ENCODE measurements around the gene G3BP1. TPM values are rescaled to one million over a fixed set of nuclear protein-coding genes. Genes with fewer than 3 reads are reported as not detected.

The G3BP1 gene
- total RNA-seq, 1 donor from 2014 or later, result 118 TPM

DNA sequence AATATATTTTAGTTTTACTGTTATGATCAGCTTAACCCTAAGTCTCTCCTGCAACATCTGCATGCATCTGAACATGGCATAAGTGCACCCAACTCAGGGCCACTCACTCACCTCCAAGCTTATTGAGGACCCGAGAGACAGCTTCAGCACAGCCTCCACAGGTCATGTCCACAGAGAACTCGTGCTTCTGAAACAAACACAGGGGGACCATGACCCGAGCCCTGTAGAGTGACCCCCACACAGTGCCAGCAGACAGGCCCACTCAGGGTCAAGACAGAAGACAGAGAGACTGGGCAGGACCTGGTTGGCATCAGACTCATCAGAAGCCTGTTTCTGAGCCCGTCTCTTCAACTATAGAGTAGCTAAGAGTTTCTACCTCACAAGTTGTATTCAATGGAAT is 20.2 kb upstream of the G3BP1 start:
- H3K4me3 ChIP-seq (ENCODE audit: low read depth, low read length), result no peak overlapping the region

DNA sequence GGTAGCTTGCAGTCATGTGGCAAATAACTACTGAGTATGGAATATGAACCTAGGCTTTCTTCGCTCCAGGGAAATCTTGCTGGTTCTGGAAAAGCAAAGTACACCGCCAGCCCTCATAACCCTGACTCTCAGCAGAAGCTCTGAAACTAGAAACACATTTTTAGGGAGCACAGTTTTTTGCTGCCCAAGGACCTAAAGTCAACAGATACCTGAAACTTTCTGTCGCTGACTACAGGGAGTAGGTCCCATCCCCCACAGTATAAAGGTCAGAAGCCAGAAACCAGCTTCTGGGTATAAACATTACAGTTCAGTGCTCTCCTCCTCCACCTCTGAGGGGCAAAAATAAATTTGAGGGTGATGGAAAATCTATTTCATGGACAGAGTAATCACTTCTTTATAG is 16.4 kb upstream of the G3BP1 start:
- TF ChIP-seq, protein P1, sequence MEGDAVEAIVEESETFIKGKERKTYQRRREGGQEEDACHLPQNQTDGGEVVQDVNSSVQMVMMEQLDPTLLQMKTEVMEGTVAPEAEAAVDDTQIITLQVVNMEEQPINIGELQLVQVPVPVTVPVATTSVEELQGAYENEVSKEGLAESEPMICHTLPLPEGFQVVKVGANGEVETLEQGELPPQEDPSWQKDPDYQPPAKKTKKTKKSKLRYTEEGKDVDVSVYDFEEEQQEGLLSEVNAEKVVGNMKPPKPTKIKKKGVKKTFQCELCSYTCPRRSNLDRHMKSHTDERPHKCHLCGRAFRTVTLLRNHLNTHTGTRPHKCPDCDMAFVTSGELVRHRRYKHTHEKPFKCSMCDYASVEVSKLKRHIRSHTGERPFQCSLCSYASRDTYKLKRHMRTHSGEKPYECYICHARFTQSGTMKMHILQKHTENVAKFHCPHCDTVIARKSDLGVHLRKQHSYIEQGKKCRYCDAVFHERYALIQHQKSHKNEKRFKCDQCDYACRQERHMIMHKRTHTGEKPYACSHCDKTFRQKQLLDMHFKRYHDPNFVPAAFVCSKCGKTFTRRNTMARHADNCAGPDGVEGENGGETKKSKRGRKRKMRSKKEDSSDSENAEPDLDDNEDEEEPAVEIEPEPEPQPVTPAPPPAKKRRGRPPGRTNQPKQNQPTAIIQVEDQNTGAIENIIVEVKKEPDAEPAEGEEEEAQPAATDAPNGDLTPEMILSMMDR (conservative IDR thresholded peaks at IDR 0.05; ENCODE audit: low read depth, low read length), result no peak
- no peak for DNase-seq (ENCODE audit: low read depth)
- H3K4me3 ChIP-seq (ENCODE audit: low read depth, low read length), result no peak overlapping the region

More for the DNA sequence above, 20.2 kb upstream of the G3BP1 start:
- TF ChIP-seq, protein P1 (conservative IDR thresholded peaks at IDR 0.05; ENCODE audit: low read depth, low read length), result no peak
- DNase-seq (ENCODE audit: low read depth), result no peak

DNA sequence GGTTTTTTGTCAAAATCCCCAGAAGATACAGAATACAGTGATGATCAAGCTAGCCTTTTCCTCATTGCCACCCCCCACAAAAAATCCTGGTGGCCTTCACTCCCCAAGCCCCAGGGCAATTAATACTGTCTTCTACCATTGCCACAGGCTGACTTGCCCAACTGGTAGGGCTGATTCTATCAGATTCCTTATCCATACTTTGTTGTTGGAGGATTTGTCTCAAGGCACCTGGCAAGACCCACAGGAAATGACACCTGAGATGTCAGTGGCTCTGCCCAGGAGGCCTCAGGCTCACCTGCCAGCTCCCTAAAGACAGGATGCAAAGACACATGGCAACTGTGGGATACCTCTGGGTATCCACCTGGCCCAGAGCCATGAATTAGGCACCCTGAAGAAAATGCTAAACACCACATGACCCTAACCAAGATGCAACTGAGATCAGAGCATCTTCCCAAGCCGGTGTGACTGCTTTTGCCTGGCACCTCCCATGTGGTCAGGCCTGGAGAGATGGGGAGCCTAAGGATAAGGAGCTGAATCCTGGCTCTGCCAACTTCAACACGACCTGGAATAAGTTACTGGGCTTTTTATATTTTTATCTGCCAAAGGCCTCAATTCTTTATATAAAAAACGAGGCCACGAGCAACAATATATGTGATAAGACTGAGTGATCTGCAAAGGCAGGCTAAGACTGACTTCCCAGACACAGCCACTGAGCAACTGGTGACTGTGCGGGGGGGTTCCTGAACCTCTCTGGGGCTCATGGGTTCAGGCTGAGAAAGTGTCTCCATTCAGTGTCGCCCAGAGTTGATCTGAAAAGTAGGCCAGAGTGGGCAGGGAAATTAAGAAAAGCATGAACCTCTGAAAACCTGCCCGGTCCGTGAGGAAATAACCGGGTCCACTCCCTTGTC is 14.3 kb upstream of the G3BP1 start:
- H3K4me3 ChIP-seq (ENCODE audit: low read depth, low read length), result peak overlapping the region; percentile 65
- no peak for DNase-seq (ENCODE audit: low read depth)
- TF ChIP-seq, protein P1 (conservative IDR thresholded peaks at IDR 0.05; ENCODE audit: low read depth, low read length), result no peak

GRCh38 chr5:151758141-151758429 is 13.7 kb upstream of the G3BP1 start:
- DNase-seq (ENCODE audit: low read depth), result no peak
- H3K4me3 ChIP-seq (ENCODE audit: low read depth, low read length), result peak overlapping the region; percentile 65
- TF ChIP-seq, protein P1 (conservative IDR thresholded peaks at IDR 0.05; ENCODE audit: low read depth, low read length), result no peak

DNA sequence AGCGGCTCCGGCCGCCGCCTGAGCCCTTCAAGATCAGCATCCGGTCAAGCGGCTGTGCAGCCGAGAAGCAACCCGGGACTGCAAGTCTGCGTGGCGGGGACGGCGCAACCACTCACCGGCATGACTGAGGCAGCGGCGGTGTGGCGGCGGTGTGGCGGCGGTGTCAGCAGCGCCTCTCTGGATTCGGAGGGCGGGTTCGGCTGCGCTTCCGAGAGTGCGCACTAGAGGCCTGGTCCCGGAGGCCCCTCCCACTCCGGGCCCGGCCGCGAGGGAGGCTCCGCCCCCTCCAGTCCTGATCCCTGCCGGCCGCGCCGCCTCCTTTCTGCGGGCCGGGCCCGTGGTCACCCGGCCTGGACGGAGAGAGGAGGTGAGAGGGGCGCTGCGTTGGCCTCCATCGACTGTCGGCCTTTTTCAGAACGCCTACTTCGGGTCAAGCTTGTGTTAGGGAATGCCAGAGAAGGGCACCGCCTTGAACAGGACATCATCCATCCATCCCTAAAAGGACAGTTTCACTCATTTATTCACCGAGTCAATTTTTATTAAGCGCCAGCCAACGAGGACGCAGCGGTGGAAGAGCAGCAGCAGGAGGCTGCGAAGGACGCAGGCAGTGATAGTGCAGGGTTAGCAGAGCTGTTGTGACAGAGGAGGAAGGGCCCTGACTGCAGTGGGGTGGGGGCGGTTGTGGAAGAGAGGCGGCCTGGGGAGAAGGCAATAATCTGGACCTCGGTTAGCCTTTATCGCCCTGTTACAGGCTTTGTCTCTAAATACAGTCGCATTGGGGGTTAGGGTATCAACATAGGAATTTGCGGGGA is 13.1 kb upstream of the G3BP1 start, which contains the start of gene ATOX1:
ATOX1 (minus strand) TSS at position 202 of the 812 bp plus-strand sequence; CDS start at position 122, 80 bp downstream.
- peak within 1 kb of the TSS; percentile 65 for H3K4me3 ChIP-seq (ENCODE audit: low read depth, low read length)
- DNase-seq (ENCODE audit: low read depth), result no peak
- TF ChIP-seq, protein P1 (conservative IDR thresholded peaks at IDR 0.05; ENCODE audit: low read depth, low read length), result peak; percentile 2

- TF ChIP-seq, protein P1 (conservative IDR thresholded peaks at IDR 0.05; ENCODE audit: low read depth, low read length), result no peak
- no peak for DNase-seq (ENCODE audit: low read depth)
- no peak overlapping the region for H3K4me3 ChIP-seq (ENCODE audit: low read depth, low read length)
Observed at GRCh38 chr5:151764801-151765200, 7.0 kb upstream of the G3BP1 start.
